ENCODE measurements around the gene PRKCG. TPM values are rescaled to one million over a fixed set of nuclear protein-coding genes. Genes with fewer than 3 reads are reported as not detected.

The PRKCG gene
- total RNA-seq, 1 donor from 2014 or later = 0.51 TPM

DNA sequence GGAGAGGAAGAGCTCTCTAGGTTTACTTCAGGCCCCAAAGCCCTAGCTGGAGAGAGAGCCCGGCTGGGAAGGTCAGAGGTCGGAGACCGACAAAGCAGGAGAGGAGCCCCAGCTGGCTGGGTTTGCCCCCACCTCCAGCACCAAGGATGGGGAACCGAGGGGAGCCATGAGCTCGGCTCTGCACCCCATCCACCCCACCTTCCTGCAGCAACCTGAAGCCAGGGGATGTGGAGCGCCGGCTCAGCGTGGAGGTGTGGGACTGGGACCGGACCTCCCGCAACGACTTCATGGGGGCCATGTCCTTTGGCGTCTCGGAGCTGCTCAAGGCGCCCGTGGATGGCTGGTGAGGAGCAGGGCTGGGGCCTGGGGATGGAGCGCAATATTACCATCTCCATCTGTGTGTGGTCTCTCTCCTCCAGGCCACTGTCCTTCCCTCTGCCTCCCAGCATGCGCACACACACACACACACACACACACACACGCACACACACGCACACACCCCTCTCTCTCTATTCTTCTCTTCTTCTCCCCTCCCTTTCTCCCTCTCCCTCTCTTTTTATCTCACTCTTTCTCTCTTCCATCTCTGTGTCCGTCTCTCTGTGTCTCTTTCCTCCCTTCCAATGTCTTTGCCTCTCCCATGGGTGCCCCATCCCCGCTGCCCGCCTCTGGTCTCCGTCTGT, 10.4 kb downstream of the PRKCG start:
- Histone ChIP-seq H3K36me3 (no peaks in the 10 kb centered on the region), H3F3A (ENCODE audit: low read depth) (peaks cover 25% of the 10 kb centered on the region), H3K79me2 (ENCODE audit: low read depth) (no peaks in the 10 kb centered on the region), H3K4me3 (no peak overlapping the region), H3K4me1 (peaks cover 11% of the 10 kb centered on the region), H3K27me3 (peaks cover 7% of the 10 kb centered on the region), H3K9ac (no peak overlapping the region), H4K20me1 (ENCODE audit: low read depth) (peaks cover 9% of the 10 kb centered on the region), H3K27ac (no peak overlapping the region), H2AFZ (replicated peaks) (no peak overlapping the region), H3K9me3 (ENCODE audit: low read depth) (no peaks in the 10 kb centered on the region), H3K4me2 (peak overlapping the region; percentile 35)
- H3K27me3 Mint-ChIP-seq (ENCODE audit: insufficient read depth, low read depth) = peaks cover 9% of the 10 kb centered on the region
- no peak for TF ChIP-seq EZH2phosphoT487 (IDR thresholded peaks at IDR 0.05)
- TF ChIP-seq, protein P1, sequence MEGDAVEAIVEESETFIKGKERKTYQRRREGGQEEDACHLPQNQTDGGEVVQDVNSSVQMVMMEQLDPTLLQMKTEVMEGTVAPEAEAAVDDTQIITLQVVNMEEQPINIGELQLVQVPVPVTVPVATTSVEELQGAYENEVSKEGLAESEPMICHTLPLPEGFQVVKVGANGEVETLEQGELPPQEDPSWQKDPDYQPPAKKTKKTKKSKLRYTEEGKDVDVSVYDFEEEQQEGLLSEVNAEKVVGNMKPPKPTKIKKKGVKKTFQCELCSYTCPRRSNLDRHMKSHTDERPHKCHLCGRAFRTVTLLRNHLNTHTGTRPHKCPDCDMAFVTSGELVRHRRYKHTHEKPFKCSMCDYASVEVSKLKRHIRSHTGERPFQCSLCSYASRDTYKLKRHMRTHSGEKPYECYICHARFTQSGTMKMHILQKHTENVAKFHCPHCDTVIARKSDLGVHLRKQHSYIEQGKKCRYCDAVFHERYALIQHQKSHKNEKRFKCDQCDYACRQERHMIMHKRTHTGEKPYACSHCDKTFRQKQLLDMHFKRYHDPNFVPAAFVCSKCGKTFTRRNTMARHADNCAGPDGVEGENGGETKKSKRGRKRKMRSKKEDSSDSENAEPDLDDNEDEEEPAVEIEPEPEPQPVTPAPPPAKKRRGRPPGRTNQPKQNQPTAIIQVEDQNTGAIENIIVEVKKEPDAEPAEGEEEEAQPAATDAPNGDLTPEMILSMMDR (IDR thresholded peaks at IDR 0.05) = no peak
- no peak for TF ChIP-seq EZH2 (IDR thresholded peaks at IDR 0.05)
- no peak for DNase-seq (ENCODE audit: low spot score)
- no peak overlapping the region for H3K27ac Mint-ChIP-seq
- H3K4me1 Mint-ChIP-seq = peaks cover 44% of the 10 kb centered on the region
- peaks cover 6% of the 10 kb centered on the region for H3K36me3 Mint-ChIP-seq
- H3K4me3 Mint-ChIP-seq = peak overlapping the region; percentile 37
- no peaks in the 10 kb centered on the region for H3K9me3 Mint-ChIP-seq

DNA sequence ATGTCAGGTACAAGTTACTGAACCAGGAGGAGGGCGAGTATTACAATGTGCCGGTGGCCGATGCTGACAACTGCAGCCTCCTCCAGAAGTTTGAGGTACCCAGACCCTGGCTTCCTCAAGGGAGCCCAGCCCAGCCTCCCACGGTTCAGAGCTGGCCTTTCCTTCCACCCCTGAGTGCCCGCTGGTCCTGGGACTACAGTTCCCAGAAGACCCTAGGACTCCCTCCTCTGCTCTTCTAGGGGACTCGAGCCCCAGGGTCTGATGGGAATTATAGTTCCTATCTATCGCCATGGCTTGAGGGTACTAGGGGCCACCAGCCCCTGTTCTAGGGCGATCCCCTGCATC, 11.0 kb downstream of the PRKCG start:
- H3K27me3 Mint-ChIP-seq (ENCODE audit: insufficient read depth, low read depth) = peaks cover 14% of the 10 kb centered on the region
- Histone ChIP-seq H2AFZ (replicated peaks) (no peak overlapping the region), H3K79me2 (ENCODE audit: low read depth) (no peaks in the 10 kb centered on the region), H3K9ac (no peak overlapping the region), H3K4me2 (no peak overlapping the region), H3K4me1 (peaks cover 16% of the 10 kb centered on the region), H3F3A (ENCODE audit: low read depth) (peaks cover 30% of the 10 kb centered on the region), H3K4me3 (no peak overlapping the region), H3K27ac (no peak overlapping the region), H3K27me3 (peaks cover 12% of the 10 kb centered on the region), H4K20me1 (ENCODE audit: low read depth) (peaks cover 10% of the 10 kb centered on the region), H3K36me3 (no peaks in the 10 kb centered on the region), H3K9me3 (ENCODE audit: low read depth) (no peaks in the 10 kb centered on the region)
- peak overlapping the region; percentile 37 for H3K4me3 Mint-ChIP-seq
- peak; percentile 84 for DNase-seq (ENCODE audit: low spot score)
- H3K4me1 Mint-ChIP-seq = peaks cover 41% of the 10 kb centered on the region
- no peaks in the 10 kb centered on the region for H3K9me3 Mint-ChIP-seq
- no peak for TF ChIP-seq EZH2 (IDR thresholded peaks at IDR 0.05)
- no peak for TF ChIP-seq EZH2phosphoT487 (IDR thresholded peaks at IDR 0.05)
- TF ChIP-seq, protein P1 (IDR thresholded peaks at IDR 0.05) = no peak
- H3K36me3 Mint-ChIP-seq = peaks cover 6% of the 10 kb centered on the region
- H3K27ac Mint-ChIP-seq = peak overlapping the region; percentile 16

DNA sequence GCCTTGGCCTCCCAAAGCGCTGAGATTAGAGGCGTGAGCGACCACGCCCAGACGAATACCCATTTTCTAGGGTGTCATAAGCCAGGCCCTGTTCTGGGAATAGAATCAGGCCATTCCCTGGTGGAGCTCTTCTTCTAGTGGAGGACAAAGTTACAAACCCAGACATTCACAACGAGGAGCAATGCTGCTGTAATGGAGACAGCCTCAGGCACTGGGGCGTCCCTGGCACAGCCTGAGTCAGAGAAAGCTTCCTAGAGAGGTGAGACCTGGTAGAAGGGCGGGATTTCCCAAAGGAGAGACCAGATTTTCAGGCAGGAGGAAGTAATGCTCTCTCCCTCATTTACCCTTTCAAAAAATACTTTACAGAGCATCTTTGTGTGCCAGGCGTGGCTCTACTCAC, 12.7 kb downstream of the PRKCG start:
- Mint-ChIP-seq H3K4me3 (no peak overlapping the region), H3K36me3 (peaks cover 10% of the 10 kb centered on the region), H3K9me3 (no peaks in the 10 kb centered on the region), H3K27ac (no peak overlapping the region), H3K4me1 (peaks cover 37% of the 10 kb centered on the region), H3K27me3 (ENCODE audit: insufficient read depth, low read depth) (peaks cover 15% of the 10 kb centered on the region)
- H3K79me2 ChIP-seq (ENCODE audit: low read depth) = no peaks in the 10 kb centered on the region
- no peak overlapping the region for H3K9ac ChIP-seq
- DNase-seq (ENCODE audit: low spot score) = no peak
- H4K20me1 ChIP-seq (ENCODE audit: low read depth) = peaks cover 15% of the 10 kb centered on the region
- peaks cover 31% of the 10 kb centered on the region for H3F3A ChIP-seq (ENCODE audit: low read depth)
- H3K27ac ChIP-seq = no peak overlapping the region
- no peak overlapping the region for H3K4me2 ChIP-seq
- TF ChIP-seq EZH2 (IDR thresholded peaks at IDR 0.05) (no peak), EZH2phosphoT487 (IDR thresholded peaks at IDR 0.05) (no peak)
- TF ChIP-seq, protein P1 (IDR thresholded peaks at IDR 0.05) = no peak
- H3K27me3 ChIP-seq = peaks cover 18% of the 10 kb centered on the region
- no peak overlapping the region for H2AFZ ChIP-seq (replicated peaks)
- H3K4me3 ChIP-seq = no peak overlapping the region
- H3K9me3 ChIP-seq (ENCODE audit: low read depth) = no peaks in the 10 kb centered on the region
- H3K4me1 ChIP-seq = peaks cover 12% of the 10 kb centered on the region
- H3K36me3 ChIP-seq = no peaks in the 10 kb centered on the region
